ENCODE measurements around the gene GRM7. TPM values are rescaled to one million over a fixed set of nuclear protein-coding genes. Genes with fewer than 3 reads are reported as not detected.

GRM7 gene
- total RNA-seq, 2 experiments from 2014 or later, result not detected

DNA sequence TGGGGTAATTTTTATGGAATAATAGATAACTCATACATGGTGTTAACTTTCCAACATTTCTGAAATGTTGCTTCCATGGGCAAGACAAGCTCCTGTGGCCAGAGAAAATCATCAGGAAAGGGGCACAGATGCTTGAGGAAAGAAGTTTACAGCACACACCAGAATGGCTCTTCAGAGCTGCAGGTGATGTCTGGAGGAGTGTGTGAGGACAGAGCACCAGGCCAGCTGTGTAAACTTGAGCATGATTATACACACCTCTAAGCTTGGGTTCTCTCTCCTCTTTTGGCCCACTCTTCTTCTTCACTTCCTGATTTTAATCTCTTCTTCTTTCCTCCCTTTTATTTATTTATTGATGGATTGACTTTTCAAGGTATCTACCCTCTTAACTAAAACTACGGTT lies 676.0 kb downstream of the GRM7 start:
- no peak overlapping the region for H2AFZ ChIP-seq (ENCODE audit: low read length)
- CTCF ChIA-PET (ENCODE audit: unreplicated experiment), result no interaction called here
- intact Hi-C loops (cut with micrococcal nuclease; ENCODE audit: unreplicated experiment), result no loop called here

GRCh38 chr3:7543294-7543880 lies 682.5 kb downstream of the GRM7 start:
- Histone ChIP-seq H4K20me1 (ENCODE audit: insufficient read depth, low read length) (no peaks in the 10 kb centered on the region), H2AFZ (ENCODE audit: low read length) (no peak overlapping the region), H3K9me2 (ENCODE audit: insufficient read depth, low read length) (no peaks in the 10 kb centered on the region), H3K9me3 (ENCODE audit: low read length) (no peaks in the 10 kb centered on the region), H3K79me2 (ENCODE audit: insufficient read depth, low read depth, low read length) (no peaks in the 10 kb centered on the region), H3K27ac (ENCODE audit: low read depth, low read length, poor library complexity, severe bottlenecking) (no peak overlapping the region), H3K4me1 (ENCODE audit: insufficient read depth, low read length, poor library complexity, severe bottlenecking) (no peaks in the 10 kb centered on the region), H3K4me3 (ENCODE audit: low read depth, low read length, poor library complexity, severe bottlenecking) (no peak overlapping the region), H3K36me3 (ENCODE audit: insufficient read depth, low read length) (no peaks in the 10 kb centered on the region), H3K4me2 (ENCODE audit: low read length) (no peak overlapping the region)
- intact Hi-C loops (cut with micrococcal nuclease; ENCODE audit: unreplicated experiment), result no loop called here
- no peak for TF ChIP-seq EZH2phosphoT487 (IDR thresholded peaks at IDR 0.05; ENCODE audit: borderline replicate concordance, low read depth, low read length)
- no peak for TF ChIP-seq CTCF (conservative IDR thresholded peaks at IDR 0.05; ENCODE audit: low read length)
- ChIA-PET POLR2A (no interaction called here), CTCF (ENCODE audit: unreplicated experiment) (no interaction called here)
- BruUV-seq (replicated peaks), result no TSS peak
- no peak for DNase-seq (ENCODE audit: low spot score)

More for the DNA sequence above, 676.0 kb downstream of the GRM7 start:
- Histone ChIP-seq H3K36me3 (ENCODE audit: insufficient read depth, low read length) (no peaks in the 10 kb centered on the region), H3K4me1 (ENCODE audit: insufficient read depth, low read length, poor library complexity, severe bottlenecking) (no peaks in the 10 kb centered on the region), H3K9me2 (ENCODE audit: insufficient read depth, low read length) (no peaks in the 10 kb centered on the region), H4K20me1 (ENCODE audit: insufficient read depth, low read length) (no peaks in the 10 kb centered on the region), H3K9me3 (ENCODE audit: low read length) (no peaks in the 10 kb centered on the region), H3K4me2 (ENCODE audit: low read length) (no peak overlapping the region), H3K4me3 (ENCODE audit: low read depth, low read length, poor library complexity, severe bottlenecking) (no peak overlapping the region), H3K79me2 (ENCODE audit: insufficient read depth, low read depth, low read length) (no peaks in the 10 kb centered on the region), H3K27ac (ENCODE audit: low read depth, low read length, poor library complexity, severe bottlenecking) (no peak overlapping the region)
- POLR2A ChIA-PET, result interaction anchor here (0.6 kb wide), 1 partner anchor 740 kb away, joined by 3 read pairs; no protein-coding TSS in a partner anchor
- DNase-seq (ENCODE audit: low spot score), result no peak
- TF ChIP-seq EZH2phosphoT487 (IDR thresholded peaks at IDR 0.05; ENCODE audit: borderline replicate concordance, low read depth, low read length) (no peak), CTCF (conservative IDR thresholded peaks at IDR 0.05; ENCODE audit: low read length) (no peak)
- BruUV-seq (replicated peaks), result no TSS peak

DNA sequence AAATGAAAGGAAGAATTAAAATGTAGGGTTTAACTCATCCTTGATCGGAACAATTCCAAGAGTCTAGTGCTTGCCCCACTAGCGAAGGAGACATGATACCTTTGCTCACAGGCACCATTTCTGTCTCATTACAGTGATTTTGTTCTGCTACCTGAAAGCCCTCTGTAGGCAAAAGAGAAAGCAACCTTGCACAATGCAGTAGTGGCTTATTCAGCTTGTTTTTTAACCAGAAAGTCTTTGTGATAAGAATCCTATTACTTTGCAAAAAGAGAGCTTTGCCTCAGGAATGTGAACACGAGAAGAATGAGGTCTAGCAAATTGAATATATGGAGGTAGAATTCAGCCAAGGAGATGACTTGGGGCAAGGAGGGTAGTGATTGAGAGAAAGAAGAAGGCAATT lies 684.4 kb downstream of the GRM7 start:
- H4K20me1 ChIP-seq (ENCODE audit: insufficient read depth, low read length), result no peaks in the 10 kb centered on the region
- no peaks in the 10 kb centered on the region for H3K9me3 ChIP-seq (ENCODE audit: low read length)
- intact Hi-C loops (cut with micrococcal nuclease; ENCODE audit: unreplicated experiment), result no loop called here
- H3K27ac ChIP-seq (ENCODE audit: low read depth, low read length, poor library complexity, severe bottlenecking), result no peak overlapping the region
- no peak overlapping the region for H2AFZ ChIP-seq (ENCODE audit: low read length)
- H3K36me3 ChIP-seq (ENCODE audit: insufficient read depth, low read length), result no peaks in the 10 kb centered on the region
- CTCF ChIA-PET (ENCODE audit: unreplicated experiment), result no interaction called here
- no peak for DNase-seq (ENCODE audit: low spot score)
- no peaks in the 10 kb centered on the region for H3K4me1 ChIP-seq (ENCODE audit: insufficient read depth, low read length, poor library complexity, severe bottlenecking)
- no peaks in the 10 kb centered on the region for H3K9me2 ChIP-seq (ENCODE audit: insufficient read depth, low read length)
- H3K4me3 ChIP-seq (ENCODE audit: low read depth, low read length, poor library complexity, severe bottlenecking), result no peak overlapping the region
- no TSS peak for BruUV-seq (replicated peaks)
- POLR2A ChIA-PET, result no interaction called here
- H3K4me2 ChIP-seq (ENCODE audit: low read length), result no peak overlapping the region
- TF ChIP-seq EZH2phosphoT487 (IDR thresholded peaks at IDR 0.05; ENCODE audit: borderline replicate concordance, low read depth, low read length) (no peak), CTCF (conservative IDR thresholded peaks at IDR 0.05; ENCODE audit: low read length) (no peak)
- H3K79me2 ChIP-seq (ENCODE audit: insufficient read depth, low read depth, low read length), result no peaks in the 10 kb centered on the region
